Suprapubic skin (tissue), 4 donors: Measurements from ENCODE around the gene MAD1L1. TPM values are rescaled to one million over a fixed set of nuclear protein-coding genes. Genes with fewer than 3 reads are reported as not detected.

Experiments used
- DNase-seq, 2 donors: peaks; one replicate each; pipeline ENCODE4 v3.0.0-alpha.2; 2019; ENCODE audit warnings: low spot score in 2 of 2
- H3K27ac ChIP-seq: fragments of 200-600 bp; sonication (generic); one replicate; pipeline ENCODE4 v1.5.1; 2019
- H3K27me3 ChIP-seq: fragments of 200-600 bp; sonication (generic); one replicate; pipeline ENCODE4 v1.5.1; 2019
- H3K36me3 ChIP-seq: fragments of 200-600 bp; sonication (generic); one replicate; pipeline ENCODE4 v1.5.1; 2019
- H3K4me1 ChIP-seq: fragments of 200-600 bp; sonication (generic); one replicate; pipeline ENCODE4 v1.5.1; 2019
- H3K4me3 ChIP-seq: fragments of 200-600 bp; sonication (generic); one replicate; pipeline ENCODE4 v1.5.1; 2019; ENCODE audit warnings: mild to moderate bottlenecking
- H3K9me3 ChIP-seq: fragments of 200-600 bp; sonication (generic); one replicate; pipeline ENCODE4 v1.5.1; 2019
- CTCF ChIP-seq, 2 donors: fragments of 200-600 bp in 1 of 2; fragments of 450-650 bp in 1 of 2; sonication (generic) in 1 of 2; IDR thresholded peaks; one replicate each; pipeline ENCODE4 v1.5.1; 2016 to 2019; ENCODE audit warnings: antibody characterized with exemption in 2 of 2, mild to moderate bottlenecking in 1 of 2, moderate library complexity in 1 of 2
- EP300 ChIP-seq: sonication (generic); formaldehyde crosslinking; IDR thresholded peaks from one replicate; pipeline ENCODE4 v1.6.1; 2017; ENCODE audit warnings: antibody characterized with exemption
- POLR2A ChIP-seq, 2 donors: fragments of 450-650 bp; IDR thresholded peaks; one replicate each; pipeline ENCODE4 v1.6.1; 2017; ENCODE audit warnings: antibody characterized with exemption in 2 of 2, mild to moderate bottlenecking in 2 of 2, moderate library complexity in 2 of 2
- POLR2AphosphoS5 ChIP-seq, 3 donors: sonication (generic); formaldehyde crosslinking; IDR thresholded peaks; one replicate each; pipeline ENCODE4 v1.6.1; 2017; ENCODE audit warnings: antibody characterized with exemption in 3 of 3
- WGBS: methylation state at CpG from one replicate; pipeline ENCODE4 v1.1.5; 2018; 5-methylcytosine and 5-hydroxymethylcytosine counted together
- total RNA-seq, 4 donors: library from RNA; depleted of rRNA; stranded (reverse); fragments of >200 nt; gene quantifications; one replicate each; pipeline ENCODE4 v1.1.0, GENCODE V29; 2016

MAD1L1 gene
- total RNA-seq, 4 donors from 2014 or later, result 53.2 to 69.8 (median 62.2) TPM

- no peaks in the 10 kb centered on the region for H3K27me3 ChIP-seq
- H3K36me3 ChIP-seq, result no peaks in the 10 kb centered on the region
- no peak for DNase-seq
- H3K4me3 ChIP-seq, result peak overlapping the region; percentile 26
- H3K4me1 ChIP-seq, result peaks cover 41% of the 10 kb centered on the region
- H3K9me3 ChIP-seq, result no peaks in the 10 kb centered on the region
- WGBS, result 79% methylated on average over 40 of the region's 42 CpGs
- no peak for TF ChIP-seq POLR2AphosphoS5 (IDR thresholded peaks at IDR 0.05)
- H3K27ac ChIP-seq, result no peak overlapping the region
Measured at GRCh38 chr7:1922071-1922869, 310.5 kb downstream of the MAD1L1 start.

- H3K36me3 ChIP-seq, result no peaks in the 10 kb centered on the region
- no peak overlapping the region for H3K27ac ChIP-seq
- no peaks in the 10 kb centered on the region for H3K9me3 ChIP-seq
- H3K4me1 ChIP-seq, result peaks cover 46% of the 10 kb centered on the region
- no peak overlapping the region for H3K4me3 ChIP-seq
- no peak for DNase-seq
- 75% methylated on average over 16 of the region's 16 CpGs for WGBS
- TF ChIP-seq EP300 (no peak), POLR2A (IDR thresholded peaks at IDR 0.05) (no peak), POLR2AphosphoS5 (IDR thresholded peaks at IDR 0.05) (no peak), CTCF (IDR thresholded peaks at IDR 0.05) (no peak)
- no peaks in the 10 kb centered on the region for H3K27me3 ChIP-seq
Measured at GRCh38 chr7:1920881-1921280, 311.9 kb downstream of the MAD1L1 start.

GRCh38 chr7:1920266-1920681 lies 312.5 kb downstream of the MAD1L1 start:
- DNase-seq, result no peak
- Histone ChIP-seq H3K27ac (no peak overlapping the region), H3K4me3 (peak overlapping the region; percentile 18), H3K36me3 (no peaks in the 10 kb centered on the region), H3K4me1 (peaks cover 47% of the 10 kb centered on the region), H3K27me3 (no peaks in the 10 kb centered on the region), H3K9me3 (no peaks in the 10 kb centered on the region)
- TF ChIP-seq POLR2A (IDR thresholded peaks at IDR 0.05), result no peak
- TF ChIP-seq POLR2AphosphoS5 (IDR thresholded peaks at IDR 0.05), result no peak
- no peak for TF ChIP-seq CTCF (IDR thresholded peaks at IDR 0.05)
- WGBS, result 82% methylated on average over 15 of the region's 20 CpGs

GRCh38 chr7:1919539-1920265 lies 313.0 kb downstream of the MAD1L1 start:
- DNase-seq, result no peak

GRCh38 chr7:1918881-1919525 lies 313.7 kb downstream of the MAD1L1 start:
- DNase-seq, result no peak
- Histone ChIP-seq H3K4me3 (no peak overlapping the region), H3K9me3 (no peaks in the 10 kb centered on the region), H3K36me3 (no peaks in the 10 kb centered on the region), H3K27me3 (no peaks in the 10 kb centered on the region), H3K27ac (no peak overlapping the region), H3K4me1 (peaks cover 55% of the 10 kb centered on the region)
- 82% methylated on average over 5 of the region's 25 CpGs for WGBS
- TF ChIP-seq EP300, result no peak
- TF ChIP-seq POLR2A (IDR thresholded peaks at IDR 0.05), result no peak
- no peak for TF ChIP-seq CTCF (IDR thresholded peaks at IDR 0.05)
- no peak for TF ChIP-seq POLR2AphosphoS5 (IDR thresholded peaks at IDR 0.05)

More at GRCh38 chr7:1919539-1920265, 313.0 kb downstream of the MAD1L1 start:
- Histone ChIP-seq H3K9me3 (no peaks in the 10 kb centered on the region), H3K4me3 (peak overlapping the region; percentile 18), H3K4me1 (peaks cover 52% of the 10 kb centered on the region), H3K36me3 (no peaks in the 10 kb centered on the region), H3K27me3 (no peaks in the 10 kb centered on the region), H3K27ac (no peak overlapping the region)
- TF ChIP-seq EP300, result no peak
- TF ChIP-seq CTCF (IDR thresholded peaks at IDR 0.05), result no peak
- no peak for TF ChIP-seq POLR2A (IDR thresholded peaks at IDR 0.05)
- TF ChIP-seq POLR2AphosphoS5 (IDR thresholded peaks at IDR 0.05), result no peak
- 81% methylated on average over 11 of the region's 22 CpGs for WGBS
